HEK293T (cell line): ENCODE measurements around the gene LRRC36.
A peak's percentile ranks its signal among the peaks of the same experiment; 100 is the strongest.

Source experiments
- CTCF ChIA-PET: fragments of 350-600 bp; formaldehyde crosslinking; extraction: SDS; loops from one replicate; lab custom pipeline; 2021; ENCODE audit warnings: antibody characterized with exemption, inconsistent platforms; lab: Yijun Ruan, JAX
- POLR2A ChIA-PET: fragments of 350-600 bp; formaldehyde crosslinking; extraction: SDS; loops from one replicate; lab custom pipeline; 2020; ENCODE audit warnings: antibody characterized with exemption, inconsistent platforms; lab: Yijun Ruan, JAX
- DNase-seq: peaks from one replicate; pipeline ENCODE4 v3.0.0; 2012; ENCODE audit warnings: mixed read lengths; ENCODE audit errors: extremely low spot score
- ARNT ChIP-seq: fragments of 450-650 bp; IDR thresholded peaks from 2 replicates; pipeline ENCODE4 v1.6.1; 2017; ENCODE audit warnings: mild to moderate bottlenecking
- BHLHE40 ChIP-seq: fragments of 450-650 bp; IDR thresholded peaks from 2 replicates; pipeline ENCODE4 v1.6.1; 2016; ENCODE audit warnings: mild to moderate bottlenecking, moderate library complexity, borderline replicate concordance
- CTBP1 ChIP-seq: fragments of 450-650 bp; IDR thresholded peaks from 2 replicates; pipeline ENCODE4 v1.6.1; 2016; ENCODE audit warnings: borderline replicate concordance
- ELF4 ChIP-seq: fragments of 450-650 bp; IDR thresholded peaks from 2 replicates; pipeline ENCODE4 v1.6.1; 2017; ENCODE audit warnings: antibody characterized with exemption
- FOXA1 ChIP-seq: fragments of 450-650 bp; IDR thresholded peaks from 2 replicates; pipeline ENCODE4 v1.6.1; 2016; ENCODE audit warnings: mild to moderate bottlenecking
- FOXK2 ChIP-seq: fragments of 450-650 bp; IDR thresholded peaks from 2 replicates; pipeline ENCODE4 v1.6.1; 2016; ENCODE audit warnings: mild to moderate bottlenecking
- FOXM1 ChIP-seq: fragments of 450-650 bp; IDR thresholded peaks from 2 replicates; pipeline ENCODE4 v1.6.1; 2017; ENCODE audit warnings: mild to moderate bottlenecking, borderline replicate concordance
- HDGF ChIP-seq: fragments of 450-650 bp; IDR thresholded peaks from 2 replicates; pipeline ENCODE4 v1.6.1; 2017; ENCODE audit warnings: antibody characterized with exemption, borderline replicate concordance
- L3MBTL2 ChIP-seq: fragments of 450-650 bp; conservative IDR thresholded peaks from 2 replicates; pipeline ENCODE4 v1.6.1; 2016; ENCODE audit warnings: mild to moderate bottlenecking
- LEF1 ChIP-seq: fragments of 450-650 bp; IDR thresholded peaks from 2 replicates; pipeline ENCODE4 v1.6.1; 2017; ENCODE audit warnings: mild to moderate bottlenecking, borderline replicate concordance
- NFRKB ChIP-seq: fragments of 450-650 bp; IDR thresholded peaks from 2 replicates; pipeline ENCODE4 v1.6.1; 2016; ENCODE audit warnings: mild to moderate bottlenecking, moderate library complexity
- SP1 ChIP-seq: fragments of 450-650 bp; IDR thresholded peaks from 2 replicates; pipeline ENCODE4 v1.6.1; 2017
- SUZ12 ChIP-seq: fragments of 450-650 bp; IDR thresholded peaks from 2 replicates; pipeline ENCODE4 v1.6.1; 2016; ENCODE audit warnings: mild to moderate bottlenecking
- TARDBP ChIP-seq: fragments of 450-650 bp; IDR thresholded peaks from 2 replicates; pipeline ENCODE4 v1.6.1; 2016
- ZNF384 ChIP-seq: fragments of 450-650 bp; IDR thresholded peaks from 2 replicates; pipeline ENCODE4 v1.6.1; 2016
- TF ChIP-seq, protein P1 (sequence below): fragments of 450-650 bp; IDR thresholded peaks from 2 replicates; pipeline ENCODE4 v1.6.1; 2016

LRRC36 gene

DNA sequence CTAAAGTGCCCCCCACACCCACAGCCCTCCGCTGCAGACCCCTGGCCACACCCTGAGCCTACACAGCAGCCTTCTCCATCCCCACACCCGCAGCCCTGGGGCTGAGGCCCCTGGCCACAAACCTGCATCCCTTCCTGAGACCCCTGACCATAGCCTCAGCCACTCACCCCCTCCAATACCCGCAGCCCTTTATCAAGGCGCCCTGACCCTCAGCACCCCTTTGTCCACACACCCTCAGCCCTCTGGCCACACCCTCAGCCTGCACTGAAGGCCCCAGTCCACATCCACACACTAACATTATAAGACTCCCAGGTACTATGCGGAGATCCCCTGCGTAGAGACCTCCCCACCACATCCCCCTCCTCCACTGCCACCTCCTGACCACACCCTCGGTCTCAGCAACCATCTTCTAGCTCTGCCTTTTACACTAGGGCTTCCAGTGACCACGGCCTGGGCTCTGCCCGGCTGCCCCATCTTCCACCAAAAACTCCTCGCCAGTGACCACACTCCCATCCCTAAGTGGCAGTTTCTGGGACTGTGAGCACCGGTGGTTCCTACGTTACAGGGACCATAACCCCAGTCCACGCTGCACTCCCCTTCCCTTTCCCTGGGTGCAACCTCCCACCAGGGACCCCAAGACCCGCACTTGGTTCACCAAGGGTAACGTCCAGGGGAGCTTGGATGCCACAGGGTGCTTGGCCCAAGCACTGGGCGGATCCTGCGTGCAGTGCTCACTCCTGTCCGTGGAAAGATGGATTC is 65.9 kb downstream of the LRRC36 start:
- DNase-seq = no peak

DNA sequence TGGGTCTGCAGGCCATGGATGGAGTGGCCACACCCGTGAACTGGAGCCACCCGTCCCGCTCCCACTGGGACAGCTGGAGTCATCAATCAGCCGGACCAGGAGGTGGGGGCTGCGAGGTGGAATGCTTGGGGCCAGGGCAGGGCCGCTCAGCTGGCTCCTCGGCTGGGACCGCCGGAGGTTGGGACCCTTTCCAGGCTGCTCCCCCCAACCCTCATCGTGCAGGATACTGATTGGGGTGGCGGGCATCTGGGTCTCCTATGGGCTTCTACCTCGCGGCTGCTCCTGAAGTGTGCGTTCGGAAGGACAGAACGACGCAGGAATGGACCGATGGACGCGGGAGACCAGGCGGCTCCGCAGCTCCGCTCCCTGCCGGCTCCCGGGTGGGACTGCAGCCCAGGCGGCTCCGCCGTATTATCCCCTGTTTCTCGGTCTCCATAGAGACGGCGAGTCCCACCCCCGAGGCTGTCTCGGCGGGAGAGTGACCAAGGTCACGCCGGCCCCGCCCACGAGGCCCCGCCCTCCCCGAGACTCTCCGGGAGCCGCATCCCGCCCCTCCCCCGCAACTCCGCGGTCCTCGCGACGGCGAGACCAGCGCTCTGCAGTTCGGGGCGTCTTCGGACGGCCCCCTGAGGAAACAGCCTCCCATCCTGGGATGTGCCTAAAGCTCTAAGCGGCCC is 66.6 kb downstream of the LRRC36 start, which contains the start of gene TPPP3:
Gene TPPP3 (minus strand): TSS at position 388 of the 677 bp plus-strand sequence. CDS start 2,387 bp downstream, outside the sequence.
- ChIA-PET CTCF (interaction anchor here (0.6 to 3.5 kb wide), 4 partner anchors 13 to 372 kb away, joined by 3 to 16 read pairs (median 4); no protein-coding TSS in a partner anchor), POLR2A (interaction anchor here (0.7 to 1.8 kb wide), 4 partner anchors 11 to 72 kb away, joined by 3 to 6 read pairs (median 3); no protein-coding TSS in a partner anchor)
- TF ChIP-seq SUZ12 (no peak), L3MBTL2 (peak; percentile 46; the same call in 1 of the 2 replicates)
- peak; percentile 94 for DNase-seq

More for the DNA sequence above, 65.9 kb downstream of the LRRC36 start:
- TF ChIP-seq ELF4 (no peak), HDGF (no peak), CTBP1 (no peak), SUZ12 (no peak), FOXM1 (no peak), FOXK2 (no peak), FOXA1 (no peak)
- ChIA-PET CTCF (interaction anchor here (0.5 to 3.5 kb wide), 4 partner anchors 8 to 371 kb away, joined by 3 to 16 read pairs (median 4); no protein-coding TSS in a partner anchor), POLR2A (interaction anchor here (0.7 to 1.8 kb wide), 3 partner anchors 11 to 73 kb away, joined by 3 to 6 read pairs (median 3); no protein-coding TSS in a partner anchor)

DNA sequence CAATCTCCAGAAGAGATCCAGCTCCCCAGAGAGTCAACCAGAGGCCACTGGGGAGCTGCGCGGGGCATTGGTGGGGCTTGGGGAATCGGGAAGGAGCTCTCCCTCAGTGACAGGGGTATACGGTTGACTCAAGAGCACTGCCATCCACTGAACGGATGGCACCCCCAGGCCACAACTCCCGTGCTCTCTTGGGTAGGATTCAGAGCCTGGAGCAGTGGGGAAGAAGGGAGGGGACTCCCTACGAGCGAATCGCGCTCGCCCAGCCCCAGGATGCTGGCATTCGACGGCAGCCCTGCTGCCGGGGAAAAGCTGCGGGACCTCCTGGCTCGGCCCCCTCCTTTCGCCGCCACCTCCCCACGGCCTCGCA is 67.2 kb downstream of the LRRC36 start:
- POLR2A ChIA-PET = interaction anchor here (1.0 to 1.8 kb wide), 2 partner anchors 12 to 26 kb away, joined by 3 to 6 read pairs; no protein-coding TSS in a partner anchor
- CTCF ChIA-PET = interaction anchor here (0.6 to 3.5 kb wide), 2 partner anchors 13 to 22 kb away, joined by 3 to 16 read pairs; no protein-coding TSS in a partner anchor

DNA sequence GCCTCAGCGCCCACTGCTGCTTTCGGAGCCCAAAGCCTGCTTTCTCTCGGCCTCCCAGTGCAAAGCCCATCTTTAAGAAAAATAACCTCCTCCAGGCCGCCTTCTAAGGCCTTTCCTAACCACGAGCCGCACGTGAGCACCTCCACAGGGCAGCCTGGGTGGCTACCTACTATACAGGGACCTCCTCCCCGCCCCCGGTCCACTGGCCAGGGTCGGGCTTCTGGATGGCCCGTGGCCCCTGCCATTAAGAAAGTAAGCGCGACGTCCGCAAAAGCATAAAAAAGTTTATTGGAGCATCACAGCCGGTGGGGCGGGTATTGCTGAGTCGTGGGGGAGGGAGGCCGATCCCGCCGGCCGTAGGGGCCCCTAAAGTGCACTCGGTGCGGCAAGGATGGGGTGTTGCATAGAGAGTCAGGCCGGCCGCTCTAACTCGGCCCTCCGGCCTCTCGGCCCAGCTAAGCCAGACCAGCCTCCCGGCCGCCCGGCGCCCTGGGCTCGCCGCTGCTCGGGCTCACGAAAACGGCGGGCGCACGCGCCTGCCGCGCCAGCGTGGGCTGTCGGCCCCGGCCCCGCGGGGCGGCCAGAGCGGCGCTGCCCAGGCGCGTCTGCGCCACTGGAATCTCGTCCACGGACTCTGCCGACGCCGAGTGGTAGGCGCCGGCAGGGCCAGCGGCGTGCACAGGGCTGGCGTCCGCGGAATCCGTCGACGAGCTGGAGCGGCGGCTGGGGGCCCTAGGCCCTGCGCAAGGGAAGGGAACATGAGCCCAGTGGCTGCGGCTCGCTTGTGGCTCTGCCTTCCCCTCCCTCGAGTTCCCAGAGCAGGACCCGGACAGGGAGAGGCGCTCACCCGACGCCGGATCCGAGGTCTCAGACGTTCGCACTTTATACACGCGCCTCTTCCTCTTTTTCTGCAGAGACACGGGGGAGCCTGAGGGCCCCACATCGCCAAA is 67.8 kb downstream of the LRRC36 start:
- ChIA-PET POLR2A (interaction anchor here (1.0 kb wide), 1 partner anchor 27 kb away, joined by 3 read pairs; no protein-coding TSS in a partner anchor), CTCF (interaction anchor here (3.5 kb wide), 1 partner anchor 14 kb away, joined by 16 read pairs; no protein-coding TSS in a partner anchor)
- DNase-seq = no peak
- TF ChIP-seq NFRKB (no peak), CTBP1 (no peak), ZNF384 (no peak), LEF1 (no peak), FOXA1 (no peak), SUZ12 (no peak), SP1 (no peak), HDGF (no peak), ARNT (no peak), BHLHE40 (no peak), TARDBP (no peak), L3MBTL2 (no peak), ELF4 (no peak), FOXK2 (no peak), FOXM1 (no peak)
- TF ChIP-seq, protein P1, sequence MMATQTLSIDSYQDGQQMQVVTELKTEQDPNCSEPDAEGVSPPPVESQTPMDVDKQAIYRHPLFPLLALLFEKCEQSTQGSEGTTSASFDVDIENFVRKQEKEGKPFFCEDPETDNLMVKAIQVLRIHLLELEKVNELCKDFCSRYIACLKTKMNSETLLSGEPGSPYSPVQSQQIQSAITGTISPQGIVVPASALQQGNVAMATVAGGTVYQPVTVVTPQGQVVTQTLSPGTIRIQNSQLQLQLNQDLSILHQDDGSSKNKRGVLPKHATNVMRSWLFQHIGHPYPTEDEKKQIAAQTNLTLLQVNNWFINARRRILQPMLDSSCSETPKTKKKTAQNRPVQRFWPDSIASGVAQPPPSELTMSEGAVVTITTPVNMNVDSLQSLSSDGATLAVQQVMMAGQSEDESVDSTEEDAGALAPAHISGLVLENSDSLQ = no peak

More for the DNA sequence above, 67.2 kb downstream of the LRRC36 start:
- no peak for DNase-seq
- TF ChIP-seq SP1 = no peak

DNA sequence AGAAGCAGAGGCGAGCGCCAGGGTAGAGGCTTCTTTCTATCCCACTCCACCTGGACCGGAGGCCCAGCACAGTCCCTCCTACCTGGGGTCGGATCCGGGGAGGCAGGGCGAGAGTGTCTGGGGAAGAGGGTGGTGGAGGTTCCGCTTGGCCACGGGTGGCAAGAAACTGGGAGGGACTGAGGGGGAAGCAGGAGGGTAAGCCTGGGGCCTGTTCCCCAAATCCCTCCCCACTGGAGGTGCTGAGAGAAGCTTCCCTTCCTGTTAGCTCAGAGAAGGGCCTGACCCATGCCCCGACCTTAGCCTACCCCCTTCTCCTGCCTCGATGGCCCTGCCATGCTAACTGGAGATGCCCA is 68.5 kb downstream of the LRRC36 start:
- POLR2A ChIA-PET = no interaction called here
- TF ChIP-seq SUZ12 (no peak), HDGF (no peak), FOXA1 (no peak), BHLHE40 (no peak)
- DNase-seq = no peak
- CTCF ChIA-PET = interaction anchor here (0.7 kb wide), 1 partner anchor 93 kb away, joined by 3 read pairs; no protein-coding TSS in a partner anchor

DNA sequence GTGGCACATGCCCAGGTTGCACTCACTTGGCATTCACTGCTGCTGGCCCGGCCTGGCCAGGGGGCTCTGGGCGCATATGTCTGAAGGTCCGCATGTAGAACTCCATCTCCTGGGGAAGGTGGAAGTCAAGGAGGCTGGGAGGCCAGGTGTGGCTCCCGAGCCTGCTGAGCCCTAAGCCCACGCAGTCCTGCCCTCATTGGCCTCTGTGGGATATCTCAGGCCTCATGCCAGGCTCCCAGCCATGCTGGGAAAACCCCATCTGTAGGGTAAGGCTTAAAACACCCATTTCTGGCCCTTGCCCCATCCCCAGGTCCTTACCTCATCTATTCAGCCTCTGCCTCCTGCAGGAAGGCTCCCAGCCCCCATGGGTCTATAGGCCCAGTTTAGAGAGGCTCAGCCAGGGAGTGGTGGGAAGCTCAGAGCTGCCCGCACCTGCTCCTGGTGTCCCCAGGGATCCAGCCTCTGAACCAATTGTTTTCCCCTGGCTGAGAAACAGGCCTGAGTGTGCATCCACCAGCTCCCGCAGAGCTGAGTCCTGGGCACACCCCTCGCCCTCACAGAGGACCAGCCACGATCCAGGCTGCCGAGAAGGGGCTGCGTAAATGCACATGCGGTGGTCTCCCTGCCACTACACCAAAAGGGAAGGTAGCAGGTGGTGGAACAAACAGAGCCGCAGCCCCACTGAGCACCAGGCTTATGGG is 69.0 kb downstream of the LRRC36 start:
- no peak for TF ChIP-seq FOXM1
- TF ChIP-seq SP1 = no peak
- no peak for TF ChIP-seq TARDBP
- TF ChIP-seq HDGF = no peak
- no peak for TF ChIP-seq ARNT
- TF ChIP-seq LEF1 = no peak
- no peak for TF ChIP-seq FOXK2
- TF ChIP-seq ELF4 = no peak
- TF ChIP-seq ZNF384 = no peak
- no peak for DNase-seq
- CTCF ChIA-PET = interaction anchor here (0.7 kb wide), 2 partner anchors 12 to 92 kb away, joined by 3 to 4 read pairs; no protein-coding TSS in a partner anchor
- POLR2A ChIA-PET = no interaction called here
